Suprapubic skin (tissue), 4 donors: ENCODE measurements around the gene EEF1E1. TPM values are rescaled to one million over a fixed set of nuclear protein-coding genes. Genes with fewer than 3 reads are reported as not detected.
A peak's percentile ranks its signal among the peaks of the same experiment; 100 is the strongest.

Experiments
- DNase-seq, 2 donors: peaks; one replicate each; pipeline ENCODE4 v3.0.0-alpha.2; 2019; ENCODE audit warnings: low spot score in 2 of 2
- H3K27ac ChIP-seq: fragments of 200-600 bp; sonication (generic); one replicate; pipeline ENCODE4 v1.5.1; 2019
- H3K27me3 ChIP-seq: fragments of 200-600 bp; sonication (generic); one replicate; pipeline ENCODE4 v1.5.1; 2019
- H3K36me3 ChIP-seq: fragments of 200-600 bp; sonication (generic); one replicate; pipeline ENCODE4 v1.5.1; 2019
- H3K4me1 ChIP-seq: fragments of 200-600 bp; sonication (generic); one replicate; pipeline ENCODE4 v1.5.1; 2019
- H3K4me3 ChIP-seq: fragments of 200-600 bp; sonication (generic); one replicate; pipeline ENCODE4 v1.5.1; 2019; ENCODE audit warnings: mild to moderate bottlenecking
- H3K9me3 ChIP-seq: fragments of 200-600 bp; sonication (generic); one replicate; pipeline ENCODE4 v1.5.1; 2019
- EP300 ChIP-seq: sonication (generic); formaldehyde crosslinking; IDR thresholded peaks from one replicate; pipeline ENCODE4 v1.6.1; 2017; ENCODE audit warnings: antibody characterized with exemption
- POLR2A ChIP-seq, 2 donors: fragments of 450-650 bp; IDR thresholded peaks; one replicate each; pipeline ENCODE4 v1.6.1; 2017; ENCODE audit warnings: antibody characterized with exemption in 2 of 2, mild to moderate bottlenecking in 2 of 2, moderate library complexity in 2 of 2
- POLR2AphosphoS5 ChIP-seq, 3 donors: sonication (generic); formaldehyde crosslinking; IDR thresholded peaks; one replicate each; pipeline ENCODE4 v1.6.1; 2017; ENCODE audit warnings: antibody characterized with exemption in 3 of 3
- WGBS: methylation state at CpG from one replicate; pipeline ENCODE4 v1.1.5; 2018; 5-methylcytosine and 5-hydroxymethylcytosine counted together
- total RNA-seq, 4 donors: library from RNA; depleted of rRNA; stranded (reverse); fragments of >200 nt; gene quantifications; one replicate each; pipeline ENCODE4 v1.1.0, GENCODE V29; 2016
- TF ChIP-seq, protein P1 (sequence below), 2 donors: fragments of 200-600 bp in 1 of 2; fragments of 450-650 bp in 1 of 2; sonication (generic) in 1 of 2; IDR thresholded peaks; one replicate each; pipeline ENCODE4 v1.5.1; 2016 to 2019; ENCODE audit warnings: antibody characterized with exemption in 2 of 2, mild to moderate bottlenecking in 1 of 2, moderate library complexity in 1 of 2

The EEF1E1 gene
- total RNA-seq, 4 donors from 2014 or later: 15.0 to 42.5 (median 31.3) TPM

DNA sequence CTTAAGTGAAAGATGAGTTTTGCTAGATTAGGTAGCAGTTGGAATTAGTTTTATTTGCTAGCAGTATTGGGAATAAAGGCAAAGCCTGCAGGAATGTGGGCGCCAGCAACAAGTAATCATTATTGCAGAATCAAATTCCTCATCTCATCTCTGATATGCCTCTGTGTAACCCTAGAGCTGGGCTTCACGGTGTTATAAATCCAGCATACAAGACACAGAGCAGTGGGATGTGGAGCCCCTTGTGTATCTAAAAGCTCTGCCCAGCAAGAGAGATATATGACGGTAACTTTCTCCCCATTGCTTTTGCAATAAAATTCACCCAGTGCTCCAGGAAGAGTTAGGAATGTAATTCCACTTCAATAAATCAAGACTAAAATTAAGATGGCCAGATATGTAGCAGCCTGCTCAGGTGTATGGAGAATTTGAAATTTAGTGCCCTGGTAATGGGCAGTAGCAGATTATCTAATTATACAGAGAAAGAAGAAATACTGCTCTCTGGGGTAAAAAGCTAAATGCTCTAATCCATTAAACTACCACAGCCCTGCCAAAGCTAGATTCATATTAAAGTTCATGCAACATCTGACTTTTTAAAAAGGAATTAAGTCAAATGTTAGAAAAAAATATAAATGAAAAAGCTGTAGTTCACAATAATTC lies 32.6 kb downstream of the EEF1E1 start:
- TF ChIP-seq EP300: no peak
- WGBS: 61% methylated on average over 3 of the region's 3 CpGs
- H3K9me3 ChIP-seq: no peaks in the 10 kb centered on the region
- H3K4me3 ChIP-seq: no peak overlapping the region
- H3K36me3 ChIP-seq: no peaks in the 10 kb centered on the region
- DNase-seq: no peak
- no peaks in the 10 kb centered on the region for H3K27me3 ChIP-seq
- no peak overlapping the region for H3K27ac ChIP-seq
- H3K4me1 ChIP-seq: peaks cover 4% of the 10 kb centered on the region

DNA sequence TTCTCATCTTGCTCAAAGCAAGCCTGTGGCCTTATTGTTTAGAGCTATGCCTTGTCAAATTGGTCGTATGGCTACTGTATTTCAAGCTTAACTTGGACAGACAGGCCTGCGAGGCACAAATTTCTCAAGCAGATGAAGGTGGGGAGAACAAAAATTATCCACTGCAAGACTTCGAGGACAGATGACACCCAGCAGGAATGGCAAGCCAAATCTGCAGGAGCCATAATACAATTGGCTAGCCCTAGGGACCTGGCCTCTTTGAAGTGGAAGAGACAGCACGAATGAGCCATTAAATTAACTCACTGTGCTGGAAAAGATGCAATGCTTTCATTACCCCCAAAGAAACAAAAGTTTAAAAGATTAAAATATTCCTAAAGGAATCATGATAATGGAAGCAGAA lies 33.2 kb downstream of the EEF1E1 start:
- TF ChIP-seq EP300 (no peak), POLR2AphosphoS5 (IDR thresholded peaks at IDR 0.05) (no peak), POLR2A (IDR thresholded peaks at IDR 0.05) (no peak)
- TF ChIP-seq, protein P1, sequence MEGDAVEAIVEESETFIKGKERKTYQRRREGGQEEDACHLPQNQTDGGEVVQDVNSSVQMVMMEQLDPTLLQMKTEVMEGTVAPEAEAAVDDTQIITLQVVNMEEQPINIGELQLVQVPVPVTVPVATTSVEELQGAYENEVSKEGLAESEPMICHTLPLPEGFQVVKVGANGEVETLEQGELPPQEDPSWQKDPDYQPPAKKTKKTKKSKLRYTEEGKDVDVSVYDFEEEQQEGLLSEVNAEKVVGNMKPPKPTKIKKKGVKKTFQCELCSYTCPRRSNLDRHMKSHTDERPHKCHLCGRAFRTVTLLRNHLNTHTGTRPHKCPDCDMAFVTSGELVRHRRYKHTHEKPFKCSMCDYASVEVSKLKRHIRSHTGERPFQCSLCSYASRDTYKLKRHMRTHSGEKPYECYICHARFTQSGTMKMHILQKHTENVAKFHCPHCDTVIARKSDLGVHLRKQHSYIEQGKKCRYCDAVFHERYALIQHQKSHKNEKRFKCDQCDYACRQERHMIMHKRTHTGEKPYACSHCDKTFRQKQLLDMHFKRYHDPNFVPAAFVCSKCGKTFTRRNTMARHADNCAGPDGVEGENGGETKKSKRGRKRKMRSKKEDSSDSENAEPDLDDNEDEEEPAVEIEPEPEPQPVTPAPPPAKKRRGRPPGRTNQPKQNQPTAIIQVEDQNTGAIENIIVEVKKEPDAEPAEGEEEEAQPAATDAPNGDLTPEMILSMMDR (IDR thresholded peaks at IDR 0.05): no peak
- DNase-seq: no peak
- Histone ChIP-seq H3K4me1 (peaks cover 6% of the 10 kb centered on the region), H3K27ac (no peak overlapping the region), H3K27me3 (no peaks in the 10 kb centered on the region), H3K36me3 (no peaks in the 10 kb centered on the region), H3K4me3 (no peak overlapping the region), H3K9me3 (no peaks in the 10 kb centered on the region)
- WGBS: 40% methylated on average over 4 of the region's 4 CpGs

GRCh38 chr6:8066108-8066507 lies 36.2 kb downstream of the EEF1E1 start:
- H3K9me3 ChIP-seq: no peaks in the 10 kb centered on the region
- TF ChIP-seq EP300 (no peak), POLR2A (IDR thresholded peaks at IDR 0.05) (no peak), POLR2AphosphoS5 (IDR thresholded peaks at IDR 0.05) (no peak)
- TF ChIP-seq, protein P1 (IDR thresholded peaks at IDR 0.05): no peak

GRCh38 chr6:8065519-8065911 lies 36.8 kb downstream of the EEF1E1 start:
- peaks cover 4% of the 10 kb centered on the region for H3K36me3 ChIP-seq
- no peak overlapping the region for H3K4me3 ChIP-seq
- no peak overlapping the region for H3K27ac ChIP-seq
- peaks cover 13% of the 10 kb centered on the region for H3K4me1 ChIP-seq
- no peaks in the 10 kb centered on the region for H3K9me3 ChIP-seq
- DNase-seq: no peak
- 87% methylated on average over 4 of the region's 4 CpGs for WGBS
- H3K27me3 ChIP-seq: no peaks in the 10 kb centered on the region
- TF ChIP-seq POLR2A (IDR thresholded peaks at IDR 0.05) (no peak), POLR2AphosphoS5 (IDR thresholded peaks at IDR 0.05) (no peak), EP300 (no peak)
- TF ChIP-seq, protein P1 (IDR thresholded peaks at IDR 0.05): no peak

More at GRCh38 chr6:8066108-8066507, 36.2 kb downstream of the EEF1E1 start:
- 92% methylated on average over 4 of the region's 4 CpGs for WGBS
- no peak for DNase-seq
- no peak overlapping the region for H3K4me3 ChIP-seq
- H3K27me3 ChIP-seq: no peaks in the 10 kb centered on the region
- peaks cover 13% of the 10 kb centered on the region for H3K4me1 ChIP-seq
- H3K36me3 ChIP-seq: no peaks in the 10 kb centered on the region
- no peak overlapping the region for H3K27ac ChIP-seq

- DNase-seq: no peak
- 85% methylated on average over 7 of the region's 7 CpGs for WGBS
- H3K4me3 ChIP-seq: peak overlapping the region; percentile 83
Measured at GRCh38 chr6:8064638-8065518, 37.5 kb downstream of the EEF1E1 start.

More at GRCh38 chr6:8064638-8065518, 37.5 kb downstream of the EEF1E1 start:
- TF ChIP-seq POLR2A (IDR thresholded peaks at IDR 0.05): no peak
- TF ChIP-seq, protein P1 (IDR thresholded peaks at IDR 0.05): no peak
- TF ChIP-seq EP300: no peak
- Histone ChIP-seq H3K27ac (peak overlapping the region; percentile 87), H3K27me3 (no peaks in the 10 kb centered on the region), H3K9me3 (no peaks in the 10 kb centered on the region), H3K4me1 (peaks cover 13% of the 10 kb centered on the region), H3K36me3 (peaks cover 8% of the 10 kb centered on the region)
